HepG2 (cell line): ENCODE results near the gene OR4C6.

Source experiments
- CHD4 ChIP-seq: fragments of 200-600 bp; sonication (generic); IDR thresholded peaks from 2 replicates; pipeline ENCODE4 v1.7.0; 2017; ENCODE audit warnings: mild to moderate bottlenecking, low read length, borderline replicate concordance
- CTCF ChIP-seq: sonication (generic); formaldehyde crosslinking; IDR thresholded peaks from 2 replicates; pipeline ENCODE4 v1.5.0; 2020; ENCODE audit warnings: mild to moderate bottlenecking, missing genetic modification reagents, moderate library complexity
- EP300 ChIP-seq, 3 experiments: sonication (generic) in 1 of 3; formaldehyde crosslinking in 1 of 3; IDR thresholded peaks; 2 replicates each; pipeline versions ENCODE4 v1.5.1 to v1.6.1; 2011 to 2020; ENCODE audit warnings: low read depth in 2 of 3, low read length in 2 of 3, borderline replicate concordance in 1 of 3, improper control_type of control experiment in 1 of 3, mild to moderate bottlenecking in 1 of 3, missing genetic modification reagents in 1 of 3, moderate library complexity in 1 of 3
- ETV5 ChIP-seq: IDR thresholded peaks from 2 replicates; pipeline ENCODE4 v1.6.1; 2018; ENCODE audit warnings: missing biosample characterization, missing genetic modification reagents, inconsistent platforms, borderline replicate concordance
- EZH2 ChIP-seq: conservative IDR thresholded peaks from 2 replicates; pipeline ENCODE4 v1.6.1; 2012; ENCODE audit warnings: mild to moderate bottlenecking, low read depth, low read length, moderate library complexity
- NFE2L1 ChIP-seq: sonication (generic); formaldehyde crosslinking; IDR thresholded peaks from 2 replicates; pipeline ENCODE4 v1.4.0; 2020; ENCODE audit warnings: missing genetic modification reagents, mild to moderate bottlenecking, borderline replicate concordance
- POLR2AphosphoS5 ChIP-seq: IDR thresholded peaks from 2 replicates; pipeline ENCODE4 v1.6.1; 2012; ENCODE audit warnings: low read depth, low read length
- SETDB1 ChIP-seq: sonication (generic); formaldehyde crosslinking; IDR thresholded peaks from 2 replicates; pipeline ENCODE4 v1.5.1; 2020; ENCODE audit warnings: missing genetic modification reagents, mild to moderate bottlenecking, borderline replicate concordance
- ZNF234 ChIP-seq: sonication (generic); formaldehyde crosslinking; conservative IDR thresholded peaks from 2 replicates; pipeline ENCODE4 v1.5.1; 2020; ENCODE audit warnings: mild to moderate bottlenecking, missing genetic modification reagents
- ZNF607 ChIP-seq: sonication (generic); formaldehyde crosslinking; IDR thresholded peaks from 2 replicates; pipeline ENCODE4 v1.5.1; 2020; ENCODE audit warnings: missing genetic modification reagents, mild to moderate bottlenecking, borderline replicate concordance

GRCh38 chr11:55655096-55655495 is 6.9 kb upstream of the OR4C6 start:
- TF ChIP-seq ZNF607 (CRISPR knock-in tag) (no peak), SETDB1 (no peak), CTCF (CRISPR knock-in tag) (no peak), ZNF234 (no peak), EP300 (IDR thresholded peaks at IDR 0.05; ENCODE audit: low read depth in 2 of 2, low read length in 2 of 2) (no peak), EP300 (CRISPR knock-in tag; IDR thresholded peaks at IDR 0.05; ENCODE audit: borderline replicate concordance) (no peak), NFE2L1 (no peak), ETV5 (CRISPR knock-in tag) (no peak), POLR2AphosphoS5 (no peak), EZH2 (no peak), CHD4 (no peak)
